HG02678 (cell line): ENCODE results near the gene DCANP1.

ENCODE experiments used
- ATAC-seq: cut with Tn5 transposase; IDR thresholded peaks from one replicate; pipeline ENCODE4 v1.9.1; 2021; ENCODE audit warnings: mild to moderate bottlenecking, moderate library complexity; ENCODE audit not compliant: unreplicated experiment

The DCANP1 gene

GRCh38 chr5:135443161-135443960 lies 3.8 kb downstream of the DCANP1 start:
- ATAC-seq = no peak

GRCh38 chr5:135442431-135443160 lies 4.6 kb downstream of the DCANP1 start:
- ATAC-seq = no peak

- ATAC-seq = no peak
Observed at GRCh38 chr5:135441919-135442318, 5.2 kb downstream of the DCANP1 start.

- ATAC-seq = no peak
Observed at GRCh38 chr5:135441350-135441831, 5.8 kb downstream of the DCANP1 start.

- no peak for ATAC-seq
Observed at GRCh38 chr5:135440916-135441315, 6.2 kb downstream of the DCANP1 start.

- no peak for ATAC-seq
Observed at GRCh38 chr5:135439231-135440205, 7.6 kb downstream of the DCANP1 start.

- no peak for ATAC-seq
Observed at GRCh38 chr5:135438636-135439221, 8.4 kb downstream of the DCANP1 start.

GRCh38 chr5:135437796-135438560 lies 9.2 kb downstream of the DCANP1 start:
- no peak for ATAC-seq

- ATAC-seq = no peak
Observed at GRCh38 chr5:135437422-135437795, 9.7 kb downstream of the DCANP1 start.

- ATAC-seq = no peak
Observed at GRCh38 chr5:135436951-135437418, 10.2 kb downstream of the DCANP1 start.

GRCh38 chr5:135435467-135436330 lies 11.4 kb downstream of the DCANP1 start:
- no peak for ATAC-seq

- ATAC-seq = no peak
Observed at GRCh38 chr5:135434591-135435466, 12.3 kb downstream of the DCANP1 start.

- ATAC-seq = no peak
Observed at GRCh38 chr5:135433681-135434426, 13.3 kb downstream of the DCANP1 start.

- ATAC-seq = no peak
Observed at GRCh38 chr5:135432113-135432512, 15.0 kb downstream of the DCANP1 start.

- no peak for ATAC-seq
Observed at GRCh38 chr5:135430135-135430437, 17.1 kb downstream of the DCANP1 start.

- no peak for ATAC-seq
Observed at GRCh38 chr5:135429301-135430134, 17.6 kb downstream of the DCANP1 start.
